Measurements from ENCODE around the gene TKT. TPM values are rescaled to one million over a fixed set of nuclear protein-coding genes. Genes with fewer than 3 reads are reported as not detected.

Gene TKT
- total RNA-seq, 1 donor = 265 TPM

DNA sequence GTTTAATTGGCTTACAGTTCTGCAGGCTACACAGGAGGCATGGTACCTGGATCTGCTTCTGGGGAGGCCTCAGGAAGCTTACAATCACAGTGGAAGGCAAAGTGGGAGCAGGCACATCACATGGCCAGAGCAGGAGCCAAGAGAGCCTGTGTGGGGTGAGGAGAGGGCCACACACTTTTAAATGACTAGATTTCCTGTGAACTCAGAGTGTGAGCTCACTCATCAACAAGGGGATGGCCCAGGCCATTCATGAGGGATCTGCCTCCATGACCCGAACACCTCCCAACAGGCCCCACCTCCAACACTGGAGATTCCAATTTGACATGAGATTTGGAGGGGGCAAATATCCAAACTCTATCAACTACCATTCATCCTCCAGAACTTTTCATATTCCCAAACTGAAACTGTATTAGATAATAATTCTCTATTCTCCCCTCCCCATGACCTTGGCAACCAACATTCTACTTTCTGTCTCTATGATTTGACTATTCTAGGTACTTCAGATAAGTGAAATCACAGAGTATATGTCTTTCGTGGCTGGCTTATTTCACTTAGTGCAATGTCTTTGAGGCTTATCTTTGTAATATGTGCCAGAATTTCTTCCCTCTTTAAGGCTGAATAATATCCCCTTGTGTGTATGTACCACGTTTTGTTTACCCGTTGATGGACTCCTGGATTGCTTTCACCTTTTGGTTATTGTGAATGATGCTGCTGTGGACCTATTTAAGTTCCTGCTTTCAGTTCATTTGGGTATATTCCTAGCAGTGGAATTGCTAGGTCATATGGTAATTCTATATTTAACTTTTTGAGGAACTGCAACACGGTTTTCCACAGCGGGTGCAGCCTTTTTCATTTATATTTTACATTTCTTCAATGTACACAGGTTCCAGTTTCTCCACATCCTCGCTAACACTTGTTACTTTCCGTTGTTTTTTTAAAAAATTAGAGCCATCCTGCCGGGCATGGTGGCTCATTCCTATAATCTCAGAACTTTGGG is 43.8 kb downstream of the TKT start:
- TF ChIP-seq, protein P1, sequence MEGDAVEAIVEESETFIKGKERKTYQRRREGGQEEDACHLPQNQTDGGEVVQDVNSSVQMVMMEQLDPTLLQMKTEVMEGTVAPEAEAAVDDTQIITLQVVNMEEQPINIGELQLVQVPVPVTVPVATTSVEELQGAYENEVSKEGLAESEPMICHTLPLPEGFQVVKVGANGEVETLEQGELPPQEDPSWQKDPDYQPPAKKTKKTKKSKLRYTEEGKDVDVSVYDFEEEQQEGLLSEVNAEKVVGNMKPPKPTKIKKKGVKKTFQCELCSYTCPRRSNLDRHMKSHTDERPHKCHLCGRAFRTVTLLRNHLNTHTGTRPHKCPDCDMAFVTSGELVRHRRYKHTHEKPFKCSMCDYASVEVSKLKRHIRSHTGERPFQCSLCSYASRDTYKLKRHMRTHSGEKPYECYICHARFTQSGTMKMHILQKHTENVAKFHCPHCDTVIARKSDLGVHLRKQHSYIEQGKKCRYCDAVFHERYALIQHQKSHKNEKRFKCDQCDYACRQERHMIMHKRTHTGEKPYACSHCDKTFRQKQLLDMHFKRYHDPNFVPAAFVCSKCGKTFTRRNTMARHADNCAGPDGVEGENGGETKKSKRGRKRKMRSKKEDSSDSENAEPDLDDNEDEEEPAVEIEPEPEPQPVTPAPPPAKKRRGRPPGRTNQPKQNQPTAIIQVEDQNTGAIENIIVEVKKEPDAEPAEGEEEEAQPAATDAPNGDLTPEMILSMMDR (IDR thresholded peaks at IDR 0.05; ENCODE audit: insufficient read depth, low read length) = no peak
- DNase-seq (ENCODE audit: low read depth) = no peak
- H3K4me3 ChIP-seq (ENCODE audit: low read depth, low read length) = no peak overlapping the region

DNA sequence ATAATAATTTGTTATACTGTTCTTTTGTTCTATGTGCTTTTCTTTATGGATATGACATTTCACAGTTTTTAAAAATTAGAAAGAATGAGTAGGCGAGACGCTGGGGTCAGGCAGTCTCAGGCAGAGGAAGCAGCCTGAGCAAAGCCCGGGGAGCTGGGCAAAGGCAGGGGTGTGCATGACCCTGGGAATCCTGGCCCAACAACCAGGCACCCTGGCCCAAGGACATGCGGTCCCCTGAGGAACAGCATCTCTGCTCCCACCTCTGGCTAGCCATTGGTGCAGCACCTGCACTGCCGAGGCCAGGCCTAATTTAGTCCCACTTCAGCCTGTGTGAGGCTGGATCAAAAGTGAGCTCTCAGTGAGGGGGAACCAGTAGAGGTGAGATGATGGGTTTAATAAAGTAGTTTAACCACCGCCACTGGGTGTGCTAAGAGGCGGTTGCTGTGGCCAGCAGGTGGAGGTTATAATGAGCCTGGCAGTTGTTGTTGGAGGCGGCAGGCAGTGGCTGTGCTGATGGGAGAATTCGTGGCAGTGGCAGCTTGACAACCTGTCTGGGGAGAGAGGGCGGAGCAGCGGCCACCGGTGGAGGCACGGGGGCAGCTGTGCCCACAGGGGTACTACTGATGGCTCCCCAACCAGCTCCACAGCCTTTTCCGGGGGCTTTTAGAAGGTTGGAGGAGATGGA is 53.3 kb downstream of the TKT start:
- no peak for DNase-seq (ENCODE audit: low read depth)
- H3K4me3 ChIP-seq (ENCODE audit: low read depth, low read length) = no peak overlapping the region
- TF ChIP-seq, protein P1 (IDR thresholded peaks at IDR 0.05; ENCODE audit: insufficient read depth, low read length) = no peak

DNA sequence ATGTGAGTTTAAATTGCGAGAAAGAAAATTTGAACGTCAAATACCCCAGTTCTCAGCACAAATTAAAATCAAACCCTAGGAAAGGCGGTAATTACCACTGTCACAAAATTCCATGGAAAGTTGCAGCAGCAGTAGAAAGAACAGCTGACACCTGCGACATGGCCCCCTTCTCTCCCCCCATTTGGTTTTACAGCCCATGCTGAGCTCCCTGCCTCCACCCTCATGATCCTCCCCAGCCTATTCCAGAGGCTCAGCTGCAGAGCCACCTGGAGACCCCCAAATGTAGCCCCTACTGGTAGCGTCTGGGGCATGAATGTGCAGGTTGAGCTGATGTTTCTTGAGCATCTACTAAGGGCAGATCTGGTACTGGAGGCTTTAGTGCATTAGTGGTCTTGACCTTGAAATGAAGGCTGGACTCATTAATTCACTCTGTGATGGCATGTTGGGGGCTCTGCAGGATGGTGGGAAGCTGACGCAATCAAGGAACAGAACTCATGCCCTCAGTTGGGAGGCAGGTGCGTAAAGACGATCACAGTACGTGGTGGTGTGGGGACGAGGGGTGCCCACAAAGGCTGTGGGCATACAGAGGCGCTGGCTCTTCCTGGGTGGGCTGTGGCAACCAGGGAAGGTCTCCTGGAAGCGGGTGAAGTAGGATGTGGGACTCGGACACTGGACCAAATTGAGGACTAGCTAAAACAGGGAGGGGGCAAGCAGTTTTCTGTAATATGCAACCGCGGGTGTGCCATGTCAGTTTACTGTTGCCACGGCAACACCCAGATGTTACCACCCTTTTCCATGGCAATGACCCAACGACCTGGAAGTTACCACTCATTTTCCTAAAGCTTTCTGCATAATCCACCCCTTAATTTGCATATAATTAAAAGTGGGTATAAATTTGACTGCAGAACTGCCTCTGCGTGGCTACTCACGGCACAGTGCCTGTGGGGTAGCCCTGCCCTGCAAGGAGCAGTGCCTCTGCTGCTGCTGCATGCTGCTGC is 55.0 kb downstream of the TKT start:
- TF ChIP-seq, protein P1 (IDR thresholded peaks at IDR 0.05; ENCODE audit: insufficient read depth, low read length) = no peak
- DNase-seq (ENCODE audit: low read depth) = no peak
- no peak overlapping the region for H3K4me3 ChIP-seq (ENCODE audit: low read depth, low read length)

DNA sequence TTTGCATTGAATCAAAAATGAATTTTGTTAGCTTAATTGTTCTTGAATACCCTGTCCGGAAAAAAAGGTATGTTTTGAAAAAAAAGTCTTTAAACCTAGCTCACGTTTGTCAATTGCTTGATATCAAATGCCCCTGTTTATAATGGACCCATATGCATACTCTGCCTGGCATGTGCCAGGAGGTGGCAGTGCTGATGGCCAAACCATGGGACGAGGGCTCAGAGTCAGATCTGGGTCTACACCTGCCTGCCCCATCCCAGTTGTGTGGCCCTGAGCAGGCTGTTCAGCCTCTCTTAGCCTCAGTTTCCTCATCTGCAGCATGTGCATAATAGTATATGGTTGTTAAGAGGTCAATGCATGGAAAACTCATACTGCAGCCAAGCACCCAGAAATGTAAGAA is 56.0 kb downstream of the TKT start:
- H3K4me3 ChIP-seq (ENCODE audit: low read depth, low read length) = no peak overlapping the region
- DNase-seq (ENCODE audit: low read depth) = no peak
- TF ChIP-seq, protein P1 (IDR thresholded peaks at IDR 0.05; ENCODE audit: insufficient read depth, low read length) = no peak

DNA sequence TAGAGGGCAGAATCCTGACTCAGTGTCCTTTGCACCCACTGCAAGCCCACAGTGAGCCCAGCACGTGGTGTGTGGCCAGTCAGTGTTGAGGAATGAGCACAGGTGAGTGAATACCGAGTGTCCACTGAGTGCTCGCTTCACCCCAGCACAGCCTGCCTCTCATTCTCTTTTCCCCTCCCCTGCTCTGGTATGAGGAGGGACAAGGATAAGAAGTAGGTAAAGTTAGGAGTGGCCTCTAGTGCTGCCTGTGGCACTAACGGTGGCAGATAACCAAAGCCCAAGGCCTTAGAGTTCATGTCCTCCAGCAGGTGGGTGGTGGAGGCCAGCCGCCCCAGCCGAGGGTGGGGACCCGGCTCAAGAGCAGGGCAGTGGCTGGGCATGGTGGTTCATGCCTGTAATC is 56.8 kb downstream of the TKT start:
- no peak for DNase-seq (ENCODE audit: low read depth)
- H3K4me3 ChIP-seq (ENCODE audit: low read depth, low read length) = no peak overlapping the region
- TF ChIP-seq, protein P1 (IDR thresholded peaks at IDR 0.05; ENCODE audit: insufficient read depth, low read length) = no peak

Data from fibroblast of the aortic adventitia (primary cell).